Lower leg skin (tissue), 4 donors: Measurements from ENCODE around the gene MTMR2. TPM values are rescaled to one million over a fixed set of nuclear protein-coding genes. Genes with fewer than 3 reads are reported as not detected.
"Not testable (repeated sequence)": the region's sequence is repeated elsewhere in the genome, so short reads cannot be mapped to it uniquely, and the experiment has no call there.

Experiments used
- DNase-seq, 2 donors: peaks; one replicate each; pipeline ENCODE4 v3.0.0-alpha.2; 2019; ENCODE audit warnings: low spot score in 2 of 2
- H3K4me3 ChIP-seq: fragments of 200-600 bp; sonication (generic); 2 replicates; pipeline ENCODE4 v1.5.1; 2017; ENCODE audit warnings: mild to moderate bottlenecking, low read depth; ENCODE audit not compliant: poor library complexity, severe bottlenecking
- POLR2A ChIP-seq, 2 donors: fragments of 450-650 bp; IDR thresholded peaks; one replicate each; pipeline ENCODE4 v1.6.1; 2016 to 2017; ENCODE audit warnings: antibody characterized with exemption in 2 of 2, mild to moderate bottlenecking in 1 of 2, moderate library complexity in 1 of 2
- WGBS, 2 donors: methylation state at CpG; one replicate each; pipeline ENCODE4 v1.1.5; 2018; 5-methylcytosine and 5-hydroxymethylcytosine counted together
- intact Hi-C: fragments of 100-400 bp; cut with DNase I; formaldehyde crosslinking; loops from one replicate; pipeline ENCODE4 v1.15.0; 2023; ENCODE audit warnings: low total_unique reads
- total RNA-seq, 4 donors: library from RNA; depleted of rRNA; stranded (reverse); fragments of >200 nt; gene quantifications; one replicate each; pipeline ENCODE4 v1.1.0, GENCODE V29; 2016
- TF ChIP-seq, protein P1 (sequence below), 3 donors: fragments of 450-650 bp; IDR thresholded peaks; one replicate each; pipeline ENCODE4 v1.5.1; 2016; ENCODE audit warnings: antibody characterized with exemption in 3 of 3, mild to moderate bottlenecking in 3 of 3, moderate library complexity in 2 of 3

MTMR2 gene
- total RNA-seq, 4 donors from 2014 or later = 11.1 to 17.4 (median 12.2) TPM

DNA sequence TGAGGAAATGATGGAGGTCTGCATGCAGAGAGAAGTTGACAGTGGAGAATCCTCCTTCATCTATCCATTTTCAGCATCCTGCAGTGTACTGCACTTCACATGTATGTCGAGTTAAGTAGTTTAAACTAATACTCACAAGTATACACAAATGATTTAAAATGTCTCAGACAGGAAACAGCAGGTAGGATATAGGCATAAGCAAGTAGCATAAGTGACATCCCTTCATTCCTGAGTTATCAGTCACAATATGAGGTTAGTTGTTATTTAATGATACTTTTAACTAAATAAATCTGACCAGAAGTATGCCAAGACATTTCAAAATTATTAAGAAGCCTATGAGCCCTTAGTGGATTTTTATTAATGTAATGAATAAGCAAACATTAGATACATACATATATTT is 37.4 kb downstream of the MTMR2 start:
- intact Hi-C loops = no loop called here
- no peak overlapping the region for H3K4me3 ChIP-seq
- WGBS, 2 donors = 83 to 85% methylated on average over 1 of the region's 1 CpG
- DNase-seq = no peak
- TF ChIP-seq POLR2A (IDR thresholded peaks at IDR 0.05) = no peak
- TF ChIP-seq, protein P1, sequence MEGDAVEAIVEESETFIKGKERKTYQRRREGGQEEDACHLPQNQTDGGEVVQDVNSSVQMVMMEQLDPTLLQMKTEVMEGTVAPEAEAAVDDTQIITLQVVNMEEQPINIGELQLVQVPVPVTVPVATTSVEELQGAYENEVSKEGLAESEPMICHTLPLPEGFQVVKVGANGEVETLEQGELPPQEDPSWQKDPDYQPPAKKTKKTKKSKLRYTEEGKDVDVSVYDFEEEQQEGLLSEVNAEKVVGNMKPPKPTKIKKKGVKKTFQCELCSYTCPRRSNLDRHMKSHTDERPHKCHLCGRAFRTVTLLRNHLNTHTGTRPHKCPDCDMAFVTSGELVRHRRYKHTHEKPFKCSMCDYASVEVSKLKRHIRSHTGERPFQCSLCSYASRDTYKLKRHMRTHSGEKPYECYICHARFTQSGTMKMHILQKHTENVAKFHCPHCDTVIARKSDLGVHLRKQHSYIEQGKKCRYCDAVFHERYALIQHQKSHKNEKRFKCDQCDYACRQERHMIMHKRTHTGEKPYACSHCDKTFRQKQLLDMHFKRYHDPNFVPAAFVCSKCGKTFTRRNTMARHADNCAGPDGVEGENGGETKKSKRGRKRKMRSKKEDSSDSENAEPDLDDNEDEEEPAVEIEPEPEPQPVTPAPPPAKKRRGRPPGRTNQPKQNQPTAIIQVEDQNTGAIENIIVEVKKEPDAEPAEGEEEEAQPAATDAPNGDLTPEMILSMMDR (IDR thresholded peaks at IDR 0.05) = no peak

GRCh38 chr11:95884802-95885201 is 39.1 kb downstream of the MTMR2 start:
- H3K4me3 ChIP-seq = no peak overlapping the region
- DNase-seq = no peak
- intact Hi-C loops = no loop called here
- TF ChIP-seq POLR2A (IDR thresholded peaks at IDR 0.05) = no peak
- TF ChIP-seq, protein P1 (IDR thresholded peaks at IDR 0.05) = no peak
- 95 to 100% methylated on average over 2 of the region's 2 CpGs for WGBS, 2 donors

GRCh38 chr11:95884376-95884775 is 39.5 kb downstream of the MTMR2 start:
- intact Hi-C loops = no loop called here
- no peak for DNase-seq
- 56 to 70% methylated on average over 1 of the region's 1 CpG for WGBS, 2 donors
- TF ChIP-seq POLR2A (IDR thresholded peaks at IDR 0.05) = no peak
- TF ChIP-seq, protein P1 (IDR thresholded peaks at IDR 0.05) = no peak
- H3K4me3 ChIP-seq = no peak overlapping the region

DNA sequence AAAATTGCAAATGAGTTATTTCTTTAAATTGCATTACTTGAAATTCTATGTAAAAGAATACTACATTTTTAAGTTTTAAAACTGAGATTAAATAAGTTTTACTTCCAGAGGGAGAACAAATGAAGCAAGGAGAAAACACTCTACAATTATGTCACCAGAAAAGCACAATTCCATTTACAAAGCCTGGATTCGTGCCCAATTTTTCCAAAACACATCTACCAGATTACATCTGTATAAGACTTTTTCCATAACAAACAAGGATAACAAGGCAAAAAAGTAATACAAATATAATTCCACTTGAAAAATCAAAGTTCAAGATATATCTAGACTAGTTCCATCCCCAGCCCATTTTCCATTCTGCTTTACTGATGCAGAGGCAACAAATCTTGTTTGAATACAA is 40.5 kb downstream of the MTMR2 start:
- WGBS, 2 donors = 69 to 75% methylated on average over 1 of the region's 1 CpG
- H3K4me3 ChIP-seq = no peak overlapping the region
- intact Hi-C loops = no loop called here
- no peak for TF ChIP-seq POLR2A (IDR thresholded peaks at IDR 0.05)
- TF ChIP-seq, protein P1 (IDR thresholded peaks at IDR 0.05) = no peak
- DNase-seq = no peak

- WGBS, 2 donors = 68 to 69% methylated on average over 2 of the region's 2 CpGs
- DNase-seq = no peak
- intact Hi-C loops = no loop called here
- H3K4me3 ChIP-seq = no peak overlapping the region
- TF ChIP-seq POLR2A (IDR thresholded peaks at IDR 0.05) = no peak
- TF ChIP-seq, protein P1 (IDR thresholded peaks at IDR 0.05) = no peak
Measured at GRCh38 chr11:95877291-95877690, 46.6 kb downstream of the MTMR2 start.

- intact Hi-C loops, H3K4me3 ChIP-seq, DNase-seq: not testable (repeated sequence)
- WGBS, 2 donors = 92 to 95% methylated on average over 3 of the region's 3 CpGs
Measured at GRCh38 chr11:95870877-95871276, 53.0 kb downstream of the MTMR2 start.
